Fibroblast of upper back skin (primary cell): ENCODE measurements around the gene HES6.
A peak's percentile ranks its signal among the peaks of the same experiment; 100 is the strongest.
"Not testable (repeated sequence)": the region's sequence is repeated elsewhere in the genome, so short reads cannot be mapped to it uniquely, and the experiment has no call there.

Experiments
- DNase-seq: peaks from one replicate; pipeline ENCODE4 v3.0.0-alpha.2; 2013

The HES6 gene

GRCh38 chr2:238272156-238272555 lies 32.3 kb upstream of the HES6 start:
- no peak for DNase-seq

GRCh38 chr2:238271686-238272085 lies 31.8 kb upstream of the HES6 start:
- not testable (repeated sequence) for DNase-seq

- no peak for DNase-seq
Observed at GRCh38 chr2:238271061-238271554, 31.3 kb upstream of the HES6 start.

GRCh38 chr2:238270606-238271005 lies 30.8 kb upstream of the HES6 start:
- DNase-seq, result no peak

- no peak for DNase-seq
Observed at GRCh38 chr2:238269741-238270140, 29.9 kb upstream of the HES6 start.

GRCh38 chr2:238267884-238268680 lies 28.2 kb upstream of the HES6 start:
- no peak for DNase-seq

GRCh38 chr2:238267341-238267710 lies 27.5 kb upstream of the HES6 start:
- DNase-seq, result no peak

- DNase-seq, result no peak
Observed at GRCh38 chr2:238265605-238266004, 25.8 kb upstream of the HES6 start.

GRCh38 chr2:238264072-238264460 lies 24.2 kb upstream of the HES6 start:
- no peak for DNase-seq

- peak; percentile 88 for DNase-seq
Observed at GRCh38 chr2:238263204-238264071, 23.6 kb upstream of the HES6 start.

GRCh38 chr2:238262496-238263122 lies 22.8 kb upstream of the HES6 start:
- no peak for DNase-seq

- no peak for DNase-seq
Observed at GRCh38 chr2:238261718-238262375, 22.0 kb upstream of the HES6 start.

- no peak for DNase-seq
Observed at GRCh38 chr2:238260883-238261282, 21.0 kb upstream of the HES6 start.

- no peak for DNase-seq
Observed at GRCh38 chr2:238259061-238260020, 19.5 kb upstream of the HES6 start.

GRCh38 chr2:238257786-238258700 lies 18.2 kb upstream of the HES6 start:
- no peak for DNase-seq

GRCh38 chr2:238256594-238257104 lies 16.8 kb upstream of the HES6 start:
- DNase-seq, result peak; percentile 51

- DNase-seq, result no peak
Observed at GRCh38 chr2:238256111-238256510, 16.3 kb upstream of the HES6 start.

- DNase-seq, result no peak
Observed at GRCh38 chr2:238255636-238256035, 15.8 kb upstream of the HES6 start.

GRCh38 chr2:238255151-238255551 lies 15.3 kb upstream of the HES6 start:
- DNase-seq, result no peak

- no peak for DNase-seq
Observed at GRCh38 chr2:238254095-238254723, 14.4 kb upstream of the HES6 start.
